Keratinocyte (primary cell): Measurements from ENCODE around the gene DSCAM. TPM values are rescaled to one million over a fixed set of nuclear protein-coding genes. Genes with fewer than 3 reads are reported as not detected.

Experiments used
- DNase-seq: peaks from one replicate; pipeline ENCODE4 v3.0.0-alpha.2; 2011; ENCODE audit warnings: low read depth, missing footprints, low spot score
- FAIRE-seq: peaks from 2 replicates; lab custom pipeline; 2011; peaks lifted over from hg19 to GRCh38; lab: Jason Lieb, UNC
- H2AFZ ChIP-seq: 2 replicates; pipeline ENCODE4 v1.6.0; 2012; ENCODE audit warnings: low read length, control low read depth, inconsistent platforms; ENCODE audit not compliant: control insufficient read depth
- H3K27ac ChIP-seq: 2 replicates; pipeline ENCODE4 v1.5.1; 2011; ENCODE audit warnings: low read length; ENCODE audit not compliant: control insufficient read depth, insufficient read depth
- H3K27me3 ChIP-seq: 3 replicates; pipeline ENCODE4 v1.6.0; 2011; ENCODE audit warnings: low read length; ENCODE audit not compliant: control insufficient read depth, insufficient read depth; ENCODE audit errors: extremely low read depth
- H3K36me3 ChIP-seq, 2 experiments: 2 replicates in 1 of 2; 3 replicates in 1 of 2; pipeline ENCODE4 v1.5.1; 2011; ENCODE audit warnings: low read length in 2 of 2, mild to moderate bottlenecking in 1 of 2; ENCODE audit not compliant: control insufficient read depth in 2 of 2, insufficient read depth in 2 of 2; ENCODE audit errors: extremely low read depth in 1 of 2
- H3K4me1 ChIP-seq: 3 replicates; pipeline ENCODE4 v1.5.1; 2011; ENCODE audit warnings: low read length; ENCODE audit not compliant: control insufficient read depth, insufficient read depth; ENCODE audit errors: extremely low read depth
- H3K4me2 ChIP-seq: 3 replicates; pipeline ENCODE4 v1.6.0; 2011; ENCODE audit warnings: low read depth, low read length; ENCODE audit not compliant: control insufficient read depth, insufficient read depth; ENCODE audit errors: extremely low read depth
- H3K4me3 ChIP-seq, 3 experiments: fragments of 200-600 bp in 1 of 3; sonication (generic) in 1 of 3; 2 replicates in 2 of 3; 3 replicates in 1 of 3; pipeline ENCODE4 v1.5.1; 2011 to 2016; ENCODE audit warnings: low read length in 3 of 3, mild to moderate bottlenecking in 3 of 3, control low read depth in 2 of 3, inconsistent platforms in 1 of 3, low read depth in 1 of 3, mixed read lengths in 1 of 3, mixed run types in 1 of 3, moderate library complexity in 1 of 3; ENCODE audit not compliant: control insufficient read depth in 2 of 3, insufficient read depth in 2 of 3; ENCODE audit errors: extremely low read depth in 1 of 3
- H3K79me2 ChIP-seq: 2 replicates; pipeline ENCODE4 v1.6.0; 2012; ENCODE audit warnings: low read length; ENCODE audit not compliant: control insufficient read depth, insufficient read depth
- H3K9ac ChIP-seq: 3 replicates; pipeline ENCODE4 v1.6.0; 2011; ENCODE audit warnings: low read length; ENCODE audit not compliant: control insufficient read depth, insufficient read depth; ENCODE audit errors: extremely low read depth
- H3K9me1 ChIP-seq: 3 replicates; pipeline ENCODE4 v1.6.0; 2011; ENCODE audit warnings: low read length; ENCODE audit not compliant: control insufficient read depth, insufficient read depth; ENCODE audit errors: extremely low read depth
- H3K9me3 ChIP-seq: 2 replicates; pipeline ENCODE4 v1.5.1; 2012; ENCODE audit warnings: low read depth, low read length; ENCODE audit not compliant: control insufficient read depth
- H4K20me1 ChIP-seq: 3 replicates; pipeline ENCODE4 v1.6.0; 2011; ENCODE audit warnings: low read length; ENCODE audit not compliant: control insufficient read depth, insufficient read depth; ENCODE audit errors: extremely low read depth
- CTCF ChIP-seq, 3 experiments: IDR thresholded peaks in 1 of 3; conservative IDR thresholded peaks in 1 of 3; optimal IDR thresholded peaks in 1 of 3; 2 replicates in 2 of 3; 3 replicates in 1 of 3; pipeline versions ENCODE3 to v1.5.1; 2011; ENCODE audit warnings: low read length in 3 of 3, mild to moderate bottlenecking in 3 of 3, moderate library complexity in 2 of 3, control low read depth in 1 of 3, inconsistent platforms in 1 of 3; ENCODE audit not compliant: insufficient read depth in 2 of 3; ENCODE audit errors: extremely low read depth in 1 of 3
- EZH2 ChIP-seq: IDR thresholded peaks from one replicate; pipeline ENCODE4 v1.6.1; 2012; ENCODE audit warnings: inconsistent platforms, mild to moderate bottlenecking, low read length, moderate library complexity
- dilution Hi-C: fragments of 300-500 bp; cut with MboI; formaldehyde crosslinking; loops from one replicate; pipeline ENCODE4 v1.7.0; 2020; ENCODE audit warnings: low sequenced_read_pairs; ENCODE audit not compliant: extremely low pct_ligation_motif_present
- polyA plus RNA-seq, 5 experiments: library from polyadenylated mRNA; depleted of rRNA in 3 of 5; stranded (reverse) in 3 of 5; stranded (forward) in 1 of 5; unstranded in 1 of 5; fragments of >200 nt; gene quantifications; 1 replicate in 1 of 5; 2 replicates in 3 of 5; 3 replicates in 1 of 5; pipeline versions ENCODE4 v1.2.1 to v1.2.3, GENCODE V29; 2011 to 2012; ENCODE audit warnings: missing spikeins in 2 of 5, low read depth in 1 of 5, low replicate concordance in 1 of 5

Gene DSCAM
- polyA plus RNA-seq, 1 donor (not counting 4 experiments of a cell fraction or from before 2014, with no cell fraction given): 2.1 TPM

- Histone ChIP-seq H3K36me3 (no peaks in the 10 kb centered on the region), H3K9ac (no peak overlapping the region), H2AFZ (no peak overlapping the region), H3K4me2 (no peak overlapping the region), H3K79me2 (no peaks in the 10 kb centered on the region), H3K4me3 (no peak overlapping the region), H4K20me1 (no peaks in the 10 kb centered on the region), H3K9me3 (peaks cover 3% of the 10 kb centered on the region), H3K27me3 (no peaks in the 10 kb centered on the region), H3K4me1 (no peaks in the 10 kb centered on the region), H3K27ac (no peak overlapping the region), H3K9me1 (no peaks in the 10 kb centered on the region)
- DNase-seq (no peak), FAIRE-seq (no peak)
- dilution Hi-C loops: no loop called here
- no peak for TF ChIP-seq CTCF (optimal IDR thresholded peaks at IDR 0.05 in 1 of 3, IDR thresholded peaks at IDR 0.05 in 1 of 3, conservative IDR thresholded peaks at IDR 0.05 in 1 of 3; ENCODE audit: extremely low read depth in 1 of 3, insufficient read depth in 2 of 3, low read length in 3 of 3)
- TF ChIP-seq EZH2: no peak
Measured at GRCh38 chr21:39968010-39968409, 878.9 kb downstream of the DSCAM start.

GRCh38 chr21:39966786-39967185 is 880.2 kb downstream of the DSCAM start:
- H3K9ac ChIP-seq: no peak overlapping the region
- DNase-seq (no peak), FAIRE-seq (no peak)
- H4K20me1 ChIP-seq: no peaks in the 10 kb centered on the region
- H3K27ac ChIP-seq: no peak overlapping the region
- H3K79me2 ChIP-seq: no peaks in the 10 kb centered on the region
- H3K9me3 ChIP-seq: peaks cover 3% of the 10 kb centered on the region
- H3K4me3 ChIP-seq: no peak overlapping the region
- no peak overlapping the region for H2AFZ ChIP-seq
- TF ChIP-seq EZH2 (no peak), CTCF (optimal IDR thresholded peaks at IDR 0.05 in 1 of 3, IDR thresholded peaks at IDR 0.05 in 1 of 3, conservative IDR thresholded peaks at IDR 0.05 in 1 of 3; ENCODE audit: extremely low read depth in 1 of 3, insufficient read depth in 2 of 3, low read length in 3 of 3) (no peak)
- no peak overlapping the region for H3K4me2 ChIP-seq
- no peaks in the 10 kb centered on the region for H3K9me1 ChIP-seq
- H3K27me3 ChIP-seq: no peaks in the 10 kb centered on the region
- no peaks in the 10 kb centered on the region for H3K4me1 ChIP-seq
- dilution Hi-C loops: no loop called here
- no peaks in the 10 kb centered on the region for H3K36me3 ChIP-seq
